Measurements from ENCODE around the gene CFAP251. TPM values are rescaled to one million over a fixed set of nuclear protein-coding genes. Genes with fewer than 3 reads are reported as not detected.
A peak's percentile ranks its signal among the peaks of the same experiment; 100 is the strongest.
"Not testable (repeated sequence)": the region's sequence is repeated elsewhere in the genome, so short reads cannot be mapped to it uniquely, and the experiment has no call there.

The CFAP251 gene
- total RNA-seq, 1 experiment from 2014 or later = 3.0 TPM

- DNase-seq (ENCODE audit: low read depth) = no peak
Measured at GRCh38 chr12:121974026-121974985, 55.9 kb downstream of the CFAP251 start.

GRCh38 chr12:121975021-121975420 lies 56.6 kb downstream of the CFAP251 start:
- DNase-seq (ENCODE audit: low read depth) = no peak

- DNase-seq (ENCODE audit: low read depth) = no peak
Measured at GRCh38 chr12:121976950-121977349, 58.6 kb downstream of the CFAP251 start.

GRCh38 chr12:121980191-121980891 lies 61.9 kb downstream of the CFAP251 start:
- DNase-seq (ENCODE audit: low read depth) = peak; percentile 65

- DNase-seq (ENCODE audit: low read depth) = no peak
Measured at GRCh38 chr12:121980892-121981272, 62.5 kb downstream of the CFAP251 start.

GRCh38 chr12:121981456-121981855 lies 63.1 kb downstream of the CFAP251 start:
- DNase-seq (ENCODE audit: low read depth) = no peak

GRCh38 chr12:121982950-121983349 lies 64.6 kb downstream of the CFAP251 start:
- DNase-seq (ENCODE audit: low read depth) = no peak

GRCh38 chr12:121983536-121984210 lies 65.3 kb downstream of the CFAP251 start:
- DNase-seq (ENCODE audit: low read depth) = no peak

GRCh38 chr12:121986489-121987245 lies 68.3 kb downstream of the CFAP251 start:
- no peak for DNase-seq (ENCODE audit: low read depth)

GRCh38 chr12:121988519-121988918 lies 70.1 kb downstream of the CFAP251 start:
- not testable (repeated sequence) for DNase-seq (ENCODE audit: low read depth)

GRCh38 chr12:121989276-121990113 lies 71.1 kb downstream of the CFAP251 start:
- DNase-seq (ENCODE audit: low read depth) = no peak

GRCh38 chr12:121990114-121990647 lies 71.8 kb downstream of the CFAP251 start:
- no peak for DNase-seq (ENCODE audit: low read depth)

- DNase-seq (ENCODE audit: low read depth) = no peak
Measured at GRCh38 chr12:121990692-121991603, 72.6 kb downstream of the CFAP251 start.

GRCh38 chr12:121992059-121992879 lies 73.9 kb downstream of the CFAP251 start:
- peak; percentile 94 for DNase-seq (ENCODE audit: low read depth)

- no peak for DNase-seq (ENCODE audit: low read depth)
Measured at GRCh38 chr12:121996050-121996944, 77.9 kb downstream of the CFAP251 start.

- DNase-seq (ENCODE audit: low read depth) = peak; percentile 38
Measured at GRCh38 chr12:121996945-121997612, 78.7 kb downstream of the CFAP251 start.

Data from Daoy (cell line).